NK-92 (cell line): ENCODE measurements around the gene SEZ6L2.
"Not testable (repeated sequence)": the region's sequence is repeated elsewhere in the genome, so short reads cannot be mapped to it uniquely, and the experiment has no call there.

Experiments
- DNase-seq: peaks from one replicate; lab custom pipeline; 2025; ENCODE audit not compliant: unreplicated experiment; lab: John Stamatoyannopoulos, UW

SEZ6L2 gene

DNA sequence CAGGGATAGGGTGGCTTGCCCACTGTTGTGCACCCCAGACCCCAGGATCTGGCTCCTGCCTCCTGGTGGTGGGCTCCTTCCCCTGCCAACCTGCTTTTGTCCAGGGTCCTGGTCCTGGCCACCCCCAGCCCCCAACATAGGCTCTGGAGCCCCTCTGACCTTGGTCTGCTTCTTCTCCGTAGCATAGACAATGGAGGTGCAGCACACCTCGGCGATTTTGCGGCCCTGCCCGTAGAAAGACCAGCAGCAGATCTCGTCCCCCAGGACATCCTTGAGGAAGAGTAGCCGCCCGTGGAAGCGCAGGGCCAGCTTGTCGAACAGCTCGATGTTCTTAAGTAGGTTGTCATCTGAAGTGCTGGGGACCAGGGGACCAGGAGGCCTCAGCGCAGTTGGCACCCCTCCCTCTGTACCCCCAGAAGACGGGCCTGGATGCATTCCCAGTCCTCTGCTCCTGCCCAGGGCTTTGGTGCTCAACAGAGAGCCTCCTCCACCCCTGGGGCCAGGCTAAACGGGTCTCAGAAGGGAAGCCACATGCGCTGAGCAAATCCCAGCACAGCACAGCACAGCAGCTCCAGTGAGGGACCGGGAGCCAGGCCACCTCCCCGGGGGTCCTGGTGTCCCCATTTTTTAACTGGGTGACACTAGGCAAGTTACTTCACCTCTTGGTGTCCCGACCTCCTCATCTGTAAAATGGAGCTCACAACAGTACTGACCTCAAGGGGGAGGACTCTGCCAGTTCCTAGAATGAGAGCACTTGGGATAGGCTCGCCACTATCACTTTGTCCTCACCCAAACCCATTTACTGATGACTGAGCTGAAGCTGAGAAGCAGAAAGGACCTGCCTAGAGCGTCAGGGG, 11.7 kb upstream of the SEZ6L2 start:
- no peak for DNase-seq

GRCh38 chr16:29909851-29910250, 10.5 kb upstream of the SEZ6L2 start:
- DNase-seq, result not testable (repeated sequence)

DNA sequence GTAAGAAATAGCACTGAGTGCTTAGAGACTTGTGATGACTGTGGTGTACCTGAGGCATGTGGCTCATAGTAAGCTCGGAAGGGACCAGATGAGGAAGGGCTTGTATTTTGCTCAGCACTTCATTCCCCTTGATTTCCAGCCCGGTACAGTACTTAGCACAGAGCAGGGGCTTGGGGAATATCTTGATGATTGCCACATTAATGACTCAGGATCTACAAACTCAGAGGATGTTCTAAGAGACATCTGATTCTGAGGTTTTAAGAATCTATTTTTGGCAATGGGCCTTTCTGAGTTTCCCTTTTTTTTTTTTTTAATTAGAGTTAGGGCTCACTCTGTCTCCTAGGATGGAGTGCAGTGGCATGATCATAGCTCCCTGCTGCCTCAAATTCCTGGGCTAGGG, 10.0 kb upstream of the SEZ6L2 start:
- DNase-seq, result no peak

DNA sequence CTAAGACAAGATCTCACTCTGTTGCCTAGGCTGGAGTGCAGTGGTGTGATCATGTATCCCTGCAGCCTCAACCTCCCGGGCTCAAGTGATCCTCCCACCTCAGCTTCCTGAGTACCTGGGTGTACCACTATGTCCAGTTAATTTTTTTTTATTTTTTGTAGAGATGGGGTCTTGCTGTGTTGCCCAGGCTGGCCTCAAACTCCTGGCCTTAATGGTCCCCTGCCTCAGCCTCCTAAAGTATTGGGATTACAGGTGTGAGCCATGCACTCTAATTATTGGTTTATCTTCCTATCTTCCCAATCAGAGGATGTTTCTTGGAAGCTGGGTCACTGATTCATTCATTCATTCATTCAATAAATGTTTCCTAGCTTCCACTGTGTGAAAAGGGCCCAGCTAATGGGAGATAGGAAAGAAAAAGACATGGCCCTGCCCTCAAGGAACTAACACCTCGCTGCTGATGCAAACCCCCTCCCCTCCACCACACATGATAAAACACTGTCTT, 9.4 kb upstream of the SEZ6L2 start:
- DNase-seq, result no peak

GRCh38 chr16:29907973-29908372, 8.6 kb upstream of the SEZ6L2 start:
- no peak for DNase-seq

DNA sequence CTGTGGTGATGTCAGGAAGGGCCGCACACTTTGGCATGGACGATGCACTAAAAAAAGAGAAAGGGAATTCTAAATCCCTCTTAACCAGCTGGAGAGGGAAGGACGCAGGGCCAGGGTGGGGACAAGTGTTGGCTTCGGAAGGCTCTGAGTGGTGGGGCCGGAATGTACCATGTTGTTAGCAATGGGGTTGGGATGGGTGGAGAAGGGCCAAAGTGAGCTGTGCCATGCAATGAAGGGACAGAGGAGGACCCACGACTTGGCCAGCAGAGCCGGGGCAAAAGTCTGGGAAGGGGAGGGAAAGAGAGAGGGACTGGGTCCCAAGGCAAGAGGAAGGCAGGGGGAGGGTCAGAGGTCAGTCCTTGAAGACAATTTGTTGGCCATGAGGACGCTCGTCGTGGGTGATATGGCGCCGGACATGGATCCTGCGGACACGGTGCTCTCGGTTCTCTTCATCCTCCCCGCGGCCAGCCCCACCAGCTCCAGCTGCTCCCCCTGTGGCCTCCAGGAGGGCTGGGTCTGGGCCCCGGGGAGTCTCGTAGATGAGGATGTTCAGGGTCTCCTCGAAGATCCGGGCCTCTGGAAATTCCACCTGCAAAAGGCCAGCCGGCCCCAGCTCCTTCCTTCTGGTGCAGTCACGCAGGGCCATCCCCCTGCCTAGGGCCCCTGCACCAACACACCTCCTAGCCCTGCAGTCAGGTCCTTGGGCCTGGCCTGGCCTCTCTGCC, 7.3 kb upstream of the SEZ6L2 start:
- DNase-seq, result no peak

- no peak for DNase-seq
Observed at GRCh38 chr16:29905668-29906067, 6.3 kb upstream of the SEZ6L2 start.

- DNase-seq, result no peak
Observed at GRCh38 chr16:29904947-29905346, 5.6 kb upstream of the SEZ6L2 start.

DNA sequence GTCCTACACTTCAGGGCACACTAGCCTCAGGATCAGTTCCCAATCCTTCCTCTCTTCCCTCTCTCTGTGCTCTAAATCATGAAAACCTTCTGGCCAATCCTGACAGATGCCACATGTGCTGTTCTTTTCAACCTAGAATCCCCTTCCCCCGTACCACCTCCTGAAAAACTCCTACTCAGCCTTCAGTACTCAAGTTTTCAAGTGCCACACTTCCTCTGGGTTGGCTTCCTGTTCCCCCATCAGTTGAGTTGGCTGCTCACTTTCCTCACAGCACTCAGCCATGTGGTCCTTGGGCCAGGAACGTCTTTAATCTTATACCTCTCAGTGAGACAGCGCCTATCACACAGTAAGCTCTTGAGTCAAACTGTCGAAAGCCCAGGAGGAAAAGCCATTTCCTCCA, 4.2 kb upstream of the SEZ6L2 start:
- DNase-seq, result no peak

- DNase-seq, result no peak
Observed at GRCh38 chr16:29901607-29901945, 2.2 kb upstream of the SEZ6L2 start.

- DNase-seq, result no peak
Observed at GRCh38 chr16:29900888-29901606, 1.7 kb upstream of the SEZ6L2 start.

- DNase-seq, result no peak
Observed at GRCh38 chr16:29900102-29900887, 945 bp upstream of the SEZ6L2 start, which contains the start of gene ASPHD1. ASPHD1 (plus strand) TSS chr16:29900488; CDS start chr16:29900972, 484 bp downstream.

DNA sequence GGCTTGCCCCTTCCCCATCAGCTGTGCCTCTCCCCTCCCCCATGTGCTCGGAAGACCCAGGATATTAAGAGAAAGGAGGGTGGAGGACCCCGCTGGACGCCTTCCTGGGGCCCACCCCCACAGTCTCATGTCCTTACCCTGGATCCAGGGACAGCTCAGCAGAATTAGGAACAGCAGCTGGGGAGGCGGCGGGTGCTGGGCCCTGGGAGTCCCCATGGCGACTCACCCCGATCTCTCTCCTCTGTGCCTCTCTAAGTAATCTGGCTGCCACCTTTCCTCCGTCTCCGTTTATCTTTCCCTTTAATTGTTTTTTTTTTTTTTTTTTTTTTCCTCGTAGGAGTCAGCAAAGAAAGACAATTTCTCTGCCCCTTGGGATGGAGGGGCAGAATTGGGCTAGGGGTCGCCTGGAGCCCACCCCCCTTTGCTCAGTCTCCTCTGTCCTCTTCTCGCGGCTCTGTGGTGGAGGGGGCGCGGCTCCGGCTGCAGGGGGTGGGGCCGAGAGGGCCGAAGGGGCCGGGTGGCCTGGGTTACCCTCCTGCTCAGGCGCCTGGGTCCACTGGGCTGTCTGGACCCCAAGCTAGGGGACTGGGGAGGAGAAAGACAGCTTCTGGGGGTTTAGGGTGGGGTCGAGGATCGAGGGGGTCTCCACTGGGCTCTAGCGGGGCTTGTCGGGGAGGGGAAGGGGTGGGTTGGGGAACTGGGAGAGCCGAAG, 390 bp downstream of the SEZ6L2 start:
- DNase-seq, result no peak

DNA sequence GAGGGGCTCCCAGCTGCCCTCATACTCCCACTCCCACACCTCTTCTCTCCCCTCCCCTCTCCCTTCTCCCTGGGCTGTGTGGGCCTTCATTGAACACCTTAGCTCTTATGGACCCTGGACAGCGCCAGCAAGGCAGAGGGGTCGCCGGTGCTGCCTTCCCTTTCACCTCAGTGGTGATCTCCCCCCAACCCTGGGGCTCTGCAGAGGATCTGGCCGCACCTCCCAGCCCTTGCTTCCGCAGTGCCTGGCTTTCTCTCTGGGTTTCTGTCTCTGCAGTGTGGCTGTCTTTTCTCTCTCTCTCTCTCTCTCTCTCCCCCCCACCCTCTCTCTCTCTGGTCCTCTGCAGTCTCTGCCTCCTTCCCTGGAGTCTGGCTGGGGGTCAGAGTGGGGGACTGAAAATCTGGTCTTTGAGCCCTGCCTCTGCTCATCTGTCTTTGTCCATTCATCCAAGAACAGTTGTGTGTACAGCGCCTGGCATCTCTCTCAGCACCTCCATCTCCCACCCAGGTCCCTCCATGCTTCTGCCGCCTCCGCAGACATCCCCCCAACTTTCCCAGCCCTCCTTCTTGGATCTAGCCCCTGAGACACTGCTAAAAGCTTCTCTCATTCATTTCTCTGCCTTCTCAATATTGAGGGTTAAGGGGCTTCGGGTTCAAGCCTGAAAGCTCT, 1.1 kb downstream of the SEZ6L2 start:
- DNase-seq, result no peak

- DNase-seq, result no peak
Observed at GRCh38 chr16:29897333-29897732, 2.0 kb downstream of the SEZ6L2 start.

GRCh38 chr16:29896841-29897240, 2.5 kb downstream of the SEZ6L2 start:
- DNase-seq, result no peak

GRCh38 chr16:29894352-29894751, 5.0 kb downstream of the SEZ6L2 start:
- no peak for DNase-seq

DNA sequence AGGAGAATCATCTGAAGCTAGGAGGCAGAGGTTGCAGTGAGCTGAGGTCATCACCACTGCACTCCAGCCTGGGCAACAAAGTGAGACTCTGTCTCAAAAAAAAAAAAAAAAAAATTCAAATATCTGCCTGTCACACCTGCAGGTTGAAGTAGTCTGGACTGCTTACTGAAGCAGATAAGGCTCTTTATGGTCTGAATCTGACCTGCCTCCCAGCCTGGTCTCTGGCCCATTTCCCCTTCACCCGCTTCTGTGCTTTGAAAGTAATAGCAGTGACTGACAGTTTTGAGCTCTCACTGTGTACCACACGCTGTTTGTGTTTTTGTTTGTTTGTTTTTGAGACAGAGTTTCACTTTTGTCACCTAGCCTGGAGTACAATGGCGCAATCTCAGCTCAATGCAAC, 5.8 kb downstream of the SEZ6L2 start:
- DNase-seq, result no peak

GRCh38 chr16:29892458-29892813, 6.9 kb downstream of the SEZ6L2 start:
- DNase-seq, result no peak
